ENCODE data around the gene CTAGE4. TPM values are rescaled to one million over a fixed set of nuclear protein-coding genes. Genes with fewer than 3 reads are reported as not detected.

The CTAGE4 gene
- total RNA-seq, 1 donor from 2014 or later = 1.4 TPM

DNA sequence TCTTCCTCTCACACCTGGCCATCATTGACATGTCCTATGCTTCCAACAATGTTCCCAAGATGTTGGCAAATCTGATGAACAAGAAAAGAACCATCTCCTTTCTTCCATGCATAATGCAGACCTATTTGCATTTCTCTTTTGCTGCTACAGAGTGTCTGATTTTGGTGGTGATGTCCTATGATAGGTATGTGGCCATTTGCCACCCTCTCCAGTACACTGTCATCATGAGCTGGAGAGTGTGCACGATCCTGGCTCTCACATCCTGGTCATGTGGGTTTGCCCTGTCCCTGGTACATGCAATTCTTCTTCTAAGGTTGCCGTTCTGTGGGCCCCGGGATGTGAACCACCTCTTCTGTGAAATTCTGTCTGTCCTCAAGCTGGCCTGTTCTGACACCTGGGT, 41.1 kb upstream of the CTAGE4 start:
- Mint-ChIP-seq H3K9me3 (ENCODE audit: unreplicated experiment) (peaks cover 3% of the 10 kb centered on the region), H3K36me3 (ENCODE audit: low read depth, unreplicated experiment) (no peaks in the 10 kb centered on the region), H3K4me1 (ENCODE audit: low read depth, unreplicated experiment) (no peaks in the 10 kb centered on the region), H3K4me3 (ENCODE audit: unreplicated experiment) (no peak overlapping the region), H3K27me3 (ENCODE audit: low read depth, unreplicated experiment) (no peaks in the 10 kb centered on the region), H3K27ac (ENCODE audit: unreplicated experiment) (no peak overlapping the region)
- Histone ChIP-seq H3K79me2 (ENCODE audit: insufficient read depth, low read length) (no peaks in the 10 kb centered on the region), H3K36me3 (ENCODE audit: insufficient read depth, low read length) (no peaks in the 10 kb centered on the region), H3K9me3 (ENCODE audit: insufficient read depth, low read depth, low read length) (peaks cover 1% of the 10 kb centered on the region), H3K27me3 (ENCODE audit: insufficient read depth, low read length) (no peaks in the 10 kb centered on the region), H3K4me3 (ENCODE audit: insufficient read depth, low read depth, low read length) (no peak overlapping the region), H4K20me1 (ENCODE audit: insufficient read depth, low read length) (no peaks in the 10 kb centered on the region), H3K4me2 (ENCODE audit: low read length) (no peak overlapping the region), H2AFZ (ENCODE audit: low read depth, low read length) (no peak overlapping the region), H3K27ac (ENCODE audit: low read depth, low read length) (no peak overlapping the region), H3K4me1 (ENCODE audit: insufficient read depth, low read length) (no peaks in the 10 kb centered on the region), H3K9ac (ENCODE audit: low read length) (no peak overlapping the region)
- DNase-seq (ENCODE audit: low read depth) (no peak), FAIRE-seq (no peak)
- TF ChIP-seq EZH2 (IDR thresholded peaks at IDR 0.05; ENCODE audit: insufficient read depth, low read length) = no peak
- TF ChIP-seq, protein P1, sequence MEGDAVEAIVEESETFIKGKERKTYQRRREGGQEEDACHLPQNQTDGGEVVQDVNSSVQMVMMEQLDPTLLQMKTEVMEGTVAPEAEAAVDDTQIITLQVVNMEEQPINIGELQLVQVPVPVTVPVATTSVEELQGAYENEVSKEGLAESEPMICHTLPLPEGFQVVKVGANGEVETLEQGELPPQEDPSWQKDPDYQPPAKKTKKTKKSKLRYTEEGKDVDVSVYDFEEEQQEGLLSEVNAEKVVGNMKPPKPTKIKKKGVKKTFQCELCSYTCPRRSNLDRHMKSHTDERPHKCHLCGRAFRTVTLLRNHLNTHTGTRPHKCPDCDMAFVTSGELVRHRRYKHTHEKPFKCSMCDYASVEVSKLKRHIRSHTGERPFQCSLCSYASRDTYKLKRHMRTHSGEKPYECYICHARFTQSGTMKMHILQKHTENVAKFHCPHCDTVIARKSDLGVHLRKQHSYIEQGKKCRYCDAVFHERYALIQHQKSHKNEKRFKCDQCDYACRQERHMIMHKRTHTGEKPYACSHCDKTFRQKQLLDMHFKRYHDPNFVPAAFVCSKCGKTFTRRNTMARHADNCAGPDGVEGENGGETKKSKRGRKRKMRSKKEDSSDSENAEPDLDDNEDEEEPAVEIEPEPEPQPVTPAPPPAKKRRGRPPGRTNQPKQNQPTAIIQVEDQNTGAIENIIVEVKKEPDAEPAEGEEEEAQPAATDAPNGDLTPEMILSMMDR (IDR thresholded peaks at IDR 0.05; ENCODE audit: insufficient read depth, low read depth, low read length) = no peak

DNA sequence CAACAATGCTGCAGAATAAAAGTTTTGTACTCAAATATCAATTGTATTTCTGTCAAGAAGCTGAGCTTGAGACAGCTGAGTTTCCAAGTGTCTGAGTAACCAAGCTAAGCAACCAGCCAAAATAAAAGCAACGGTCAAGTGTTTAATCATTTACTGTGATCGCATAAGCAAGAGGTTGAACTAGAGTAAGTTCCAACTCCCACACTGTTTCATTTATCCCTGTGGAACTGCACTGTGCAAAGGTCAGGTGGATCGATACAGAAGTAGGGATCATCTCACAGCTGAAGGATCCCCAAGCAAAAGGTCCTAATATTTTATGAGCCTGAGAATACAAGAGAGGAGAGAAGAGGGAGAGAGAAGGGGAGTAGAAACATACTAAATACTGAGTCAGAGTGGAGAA, 38.8 kb upstream of the CTAGE4 start:
- FAIRE-seq (no peak), DNase-seq (ENCODE audit: low read depth) (no peak)
- H3K27ac Mint-ChIP-seq (ENCODE audit: unreplicated experiment) = no peak overlapping the region
- H4K20me1 ChIP-seq (ENCODE audit: insufficient read depth, low read length) = no peaks in the 10 kb centered on the region
- H3K36me3 ChIP-seq (ENCODE audit: insufficient read depth, low read length) = no peaks in the 10 kb centered on the region
- no peaks in the 10 kb centered on the region for H3K4me1 Mint-ChIP-seq (ENCODE audit: low read depth, unreplicated experiment)
- H3K27ac ChIP-seq (ENCODE audit: low read depth, low read length) = no peak overlapping the region
- H3K9ac ChIP-seq (ENCODE audit: low read length) = no peak overlapping the region
- H2AFZ ChIP-seq (ENCODE audit: low read depth, low read length) = no peak overlapping the region
- H3K4me2 ChIP-seq (ENCODE audit: low read length) = no peak overlapping the region
- H3K4me3 Mint-ChIP-seq (ENCODE audit: unreplicated experiment) = no peak overlapping the region
- no peaks in the 10 kb centered on the region for H3K4me1 ChIP-seq (ENCODE audit: insufficient read depth, low read length)
- no peaks in the 10 kb centered on the region for H3K27me3 Mint-ChIP-seq (ENCODE audit: low read depth, unreplicated experiment)
- H3K4me3 ChIP-seq (ENCODE audit: insufficient read depth, low read depth, low read length) = no peak overlapping the region
- no peaks in the 10 kb centered on the region for H3K36me3 Mint-ChIP-seq (ENCODE audit: low read depth, unreplicated experiment)
- no peak for TF ChIP-seq EZH2 (IDR thresholded peaks at IDR 0.05; ENCODE audit: insufficient read depth, low read length)
- TF ChIP-seq, protein P1 (IDR thresholded peaks at IDR 0.05; ENCODE audit: insufficient read depth, low read depth, low read length) = no peak
- H3K79me2 ChIP-seq (ENCODE audit: insufficient read depth, low read length) = no peaks in the 10 kb centered on the region
- H3K9me3 ChIP-seq (ENCODE audit: insufficient read depth, low read depth, low read length) = peaks cover 2% of the 10 kb centered on the region
- H3K27me3 ChIP-seq (ENCODE audit: insufficient read depth, low read length) = no peaks in the 10 kb centered on the region
- H3K9me3 Mint-ChIP-seq (ENCODE audit: unreplicated experiment) = peaks cover 10% of the 10 kb centered on the region

DNA sequence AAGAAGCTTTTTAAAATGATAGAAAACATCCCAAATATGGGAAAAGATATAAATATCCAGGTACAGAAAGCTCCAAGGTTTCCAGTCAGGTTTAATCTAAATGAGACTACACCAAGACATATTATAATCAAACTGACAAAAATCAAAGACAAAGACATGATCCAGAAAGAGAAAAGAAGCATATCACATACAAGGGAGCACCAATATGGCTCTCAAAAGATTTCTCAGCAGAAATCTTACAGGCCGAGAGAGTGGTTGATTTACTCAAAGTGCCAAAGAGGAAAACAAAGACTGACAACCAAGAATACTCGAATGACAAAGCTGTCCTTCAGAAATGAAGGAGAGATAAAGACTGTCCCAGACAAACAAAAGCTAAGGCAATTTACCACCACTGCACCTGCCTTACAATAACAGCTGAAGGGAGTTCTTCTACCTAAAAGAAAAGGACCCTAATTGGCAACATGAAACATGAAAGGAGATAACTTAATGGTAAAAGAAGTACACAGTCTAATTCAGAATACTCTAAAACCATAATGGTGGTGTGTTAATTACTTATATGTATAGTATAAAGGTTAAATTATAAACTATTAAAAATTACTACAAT, 34.9 kb upstream of the CTAGE4 start:
- Histone ChIP-seq H3K9me3 (ENCODE audit: insufficient read depth, low read depth, low read length) (peaks cover 2% of the 10 kb centered on the region), H3K79me2 (ENCODE audit: insufficient read depth, low read length) (no peaks in the 10 kb centered on the region), H3K27ac (ENCODE audit: low read depth, low read length) (no peak overlapping the region), H3K4me3 (ENCODE audit: insufficient read depth, low read depth, low read length) (no peak overlapping the region), H3K27me3 (ENCODE audit: insufficient read depth, low read length) (no peaks in the 10 kb centered on the region), H3K36me3 (ENCODE audit: insufficient read depth, low read length) (no peaks in the 10 kb centered on the region), H3K9ac (ENCODE audit: low read length) (no peak overlapping the region), H4K20me1 (ENCODE audit: insufficient read depth, low read length) (no peaks in the 10 kb centered on the region), H3K4me1 (ENCODE audit: insufficient read depth, low read length) (no peaks in the 10 kb centered on the region), H2AFZ (ENCODE audit: low read depth, low read length) (no peak overlapping the region), H3K4me2 (ENCODE audit: low read length) (no peak overlapping the region)
- TF ChIP-seq EZH2 (IDR thresholded peaks at IDR 0.05; ENCODE audit: insufficient read depth, low read length) = no peak
- TF ChIP-seq, protein P1 (IDR thresholded peaks at IDR 0.05; ENCODE audit: insufficient read depth, low read depth, low read length) = no peak
- H3K4me3 Mint-ChIP-seq (ENCODE audit: unreplicated experiment) = no peak overlapping the region
- FAIRE-seq (no peak), DNase-seq (ENCODE audit: low read depth) (no peak)
- H3K27me3 Mint-ChIP-seq (ENCODE audit: low read depth, unreplicated experiment) = no peaks in the 10 kb centered on the region
- H3K4me1 Mint-ChIP-seq (ENCODE audit: low read depth, unreplicated experiment) = no peaks in the 10 kb centered on the region
- H3K36me3 Mint-ChIP-seq (ENCODE audit: low read depth, unreplicated experiment) = no peaks in the 10 kb centered on the region
- H3K9me3 Mint-ChIP-seq (ENCODE audit: unreplicated experiment) = peaks cover 17% of the 10 kb centered on the region
- no peak overlapping the region for H3K27ac Mint-ChIP-seq (ENCODE audit: unreplicated experiment)

Data from astrocyte (in vitro differentiated cells and primary cell).